Measurements from ENCODE around the gene LRMDA. TPM values are rescaled to one million over a fixed set of nuclear protein-coding genes. Genes with fewer than 3 reads are reported as not detected.

The LRMDA gene
- total RNA-seq, 1 donor from 2014 or later, result not detected

DNA sequence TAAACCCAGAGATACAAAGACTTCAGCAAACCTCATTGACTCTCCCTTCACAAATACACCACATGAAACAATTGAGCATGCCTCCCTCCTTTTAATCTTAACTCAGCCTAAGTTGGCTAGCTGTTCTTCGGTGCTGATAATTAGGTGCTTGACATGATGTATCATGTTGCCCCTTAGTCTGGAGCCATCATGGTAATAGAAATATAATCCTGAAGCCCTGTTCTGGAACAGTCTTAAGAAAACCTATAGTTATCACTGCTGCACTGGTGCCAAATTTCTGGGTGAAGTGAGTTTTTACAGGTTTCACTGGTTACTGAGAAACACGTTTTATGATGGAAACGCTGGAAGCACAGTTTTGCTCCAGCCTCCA, 306.1 kb downstream of the LRMDA start:
- ChIA-PET CTCF (no interaction called here), POLR2A (no interaction called here)
- no peaks in the 10 kb centered on the region for H3K27me3 Mint-ChIP-seq
- intact Hi-C loops (cut with micrococcal nuclease), result no loop called here
- H3K4me1 Mint-ChIP-seq, result no peaks in the 10 kb centered on the region
- DNase-seq, result no peak
- H3K36me3 Mint-ChIP-seq (ENCODE audit: low read depth), result no peaks in the 10 kb centered on the region
- no peak overlapping the region for H3K27ac Mint-ChIP-seq
- no peak overlapping the region for H3K4me3 Mint-ChIP-seq
- H3K9me3 Mint-ChIP-seq, result no peaks in the 10 kb centered on the region
- TF ChIP-seq, protein P1, sequence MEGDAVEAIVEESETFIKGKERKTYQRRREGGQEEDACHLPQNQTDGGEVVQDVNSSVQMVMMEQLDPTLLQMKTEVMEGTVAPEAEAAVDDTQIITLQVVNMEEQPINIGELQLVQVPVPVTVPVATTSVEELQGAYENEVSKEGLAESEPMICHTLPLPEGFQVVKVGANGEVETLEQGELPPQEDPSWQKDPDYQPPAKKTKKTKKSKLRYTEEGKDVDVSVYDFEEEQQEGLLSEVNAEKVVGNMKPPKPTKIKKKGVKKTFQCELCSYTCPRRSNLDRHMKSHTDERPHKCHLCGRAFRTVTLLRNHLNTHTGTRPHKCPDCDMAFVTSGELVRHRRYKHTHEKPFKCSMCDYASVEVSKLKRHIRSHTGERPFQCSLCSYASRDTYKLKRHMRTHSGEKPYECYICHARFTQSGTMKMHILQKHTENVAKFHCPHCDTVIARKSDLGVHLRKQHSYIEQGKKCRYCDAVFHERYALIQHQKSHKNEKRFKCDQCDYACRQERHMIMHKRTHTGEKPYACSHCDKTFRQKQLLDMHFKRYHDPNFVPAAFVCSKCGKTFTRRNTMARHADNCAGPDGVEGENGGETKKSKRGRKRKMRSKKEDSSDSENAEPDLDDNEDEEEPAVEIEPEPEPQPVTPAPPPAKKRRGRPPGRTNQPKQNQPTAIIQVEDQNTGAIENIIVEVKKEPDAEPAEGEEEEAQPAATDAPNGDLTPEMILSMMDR (IDR thresholded peaks at IDR 0.05), result no peak
- no peak for ATAC-seq (ENCODE audit: low read depth)

DNA sequence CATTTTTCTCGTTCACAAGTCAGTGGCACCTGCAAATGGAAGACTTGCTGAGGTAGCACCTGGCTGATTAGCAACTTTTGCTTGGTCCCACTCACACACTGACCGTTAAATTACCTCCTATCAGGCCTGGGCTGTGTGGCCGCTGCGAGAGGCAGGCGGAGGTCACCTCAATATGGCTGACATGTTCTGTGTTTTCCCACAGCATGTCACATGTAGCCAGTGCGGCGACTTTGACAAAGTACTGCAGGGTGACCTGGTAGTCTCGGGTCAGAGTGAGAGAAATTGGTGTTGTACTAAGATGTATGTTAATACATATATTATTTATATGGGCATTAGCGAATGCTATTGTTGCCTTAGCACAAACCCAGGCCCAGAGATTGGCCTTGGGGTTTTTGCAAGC, 307.5 kb downstream of the LRMDA start:
- intact Hi-C loops (cut with micrococcal nuclease), result no loop called here
- H3K27me3 Mint-ChIP-seq, result no peaks in the 10 kb centered on the region
- H3K4me3 Mint-ChIP-seq, result no peak overlapping the region
- no peaks in the 10 kb centered on the region for H3K9me3 Mint-ChIP-seq
- ChIA-PET POLR2A (no interaction called here), CTCF (no interaction called here)
- DNase-seq (no peak), ATAC-seq (ENCODE audit: low read depth) (no peak)
- H3K4me1 Mint-ChIP-seq, result no peaks in the 10 kb centered on the region
- TF ChIP-seq, protein P1 (IDR thresholded peaks at IDR 0.05), result no peak
- no peak overlapping the region for H3K27ac Mint-ChIP-seq
- H3K36me3 Mint-ChIP-seq (ENCODE audit: low read depth), result no peaks in the 10 kb centered on the region

DNA sequence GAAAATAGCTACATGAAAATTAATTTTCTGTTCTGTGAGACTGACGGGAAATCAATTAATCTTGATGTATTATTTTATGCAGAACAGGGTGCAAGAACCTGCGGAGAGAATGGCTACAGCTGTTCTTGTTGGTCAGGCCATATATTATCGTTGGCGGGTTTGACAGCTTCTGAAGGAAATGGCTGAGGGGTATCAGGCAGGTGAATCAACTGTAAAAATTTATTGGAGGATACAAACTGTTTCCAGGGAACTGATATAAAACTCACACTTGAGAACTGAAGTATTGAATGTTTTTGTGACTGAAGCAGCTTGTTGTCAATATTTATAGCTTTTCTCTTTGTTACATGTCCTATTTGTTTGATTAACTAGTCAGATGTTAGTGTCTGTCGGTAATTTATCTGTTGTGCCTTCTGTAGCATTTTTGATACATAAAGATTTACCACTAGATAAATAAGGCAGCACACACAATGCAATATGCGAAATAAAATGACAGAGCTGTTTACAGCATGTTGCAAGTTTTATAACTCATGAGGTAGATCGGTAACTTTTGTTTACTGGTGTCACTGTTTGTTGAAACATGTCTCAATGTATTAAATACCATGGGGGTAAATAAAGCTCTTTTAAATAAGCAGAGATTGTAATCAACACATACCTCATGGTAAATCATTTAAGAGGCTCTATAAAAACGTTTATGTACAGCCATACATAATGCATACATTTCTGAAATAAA, 308.2 kb downstream of the LRMDA start:
- ChIA-PET CTCF (no interaction called here), POLR2A (no interaction called here)
- intact Hi-C loops (cut with micrococcal nuclease), result no loop called here
- Mint-ChIP-seq H3K4me3 (no peak overlapping the region), H3K27me3 (no peaks in the 10 kb centered on the region), H3K36me3 (ENCODE audit: low read depth) (no peaks in the 10 kb centered on the region), H3K9me3 (no peaks in the 10 kb centered on the region), H3K4me1 (no peaks in the 10 kb centered on the region), H3K27ac (no peak overlapping the region)
- TF ChIP-seq, protein P1 (IDR thresholded peaks at IDR 0.05), result no peak
- ATAC-seq (ENCODE audit: low read depth) (no peak), DNase-seq (no peak)

DNA sequence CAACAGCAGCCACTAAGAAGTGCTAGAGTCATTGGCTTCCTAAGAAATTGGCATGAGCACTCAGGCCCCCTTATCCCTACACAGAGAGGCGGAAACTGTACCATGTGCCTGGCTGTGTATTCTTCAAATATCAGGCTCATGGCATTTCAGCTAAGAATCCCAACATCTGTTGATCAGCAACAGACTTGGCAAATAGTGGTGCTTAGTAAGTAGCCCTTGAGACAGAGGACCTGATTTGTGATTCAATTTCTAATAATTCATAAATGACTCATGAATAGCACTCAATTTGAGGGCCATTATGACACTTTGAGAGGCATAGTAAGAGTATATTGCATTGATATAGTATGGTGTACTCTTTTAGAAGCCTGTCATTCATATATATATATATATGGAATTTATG, 309.1 kb downstream of the LRMDA start:
- no peaks in the 10 kb centered on the region for H3K27me3 Mint-ChIP-seq
- no peak overlapping the region for H3K27ac Mint-ChIP-seq
- no peak for ATAC-seq (ENCODE audit: low read depth)
- no peaks in the 10 kb centered on the region for H3K4me1 Mint-ChIP-seq
- DNase-seq, result no peak
- TF ChIP-seq, protein P1 (IDR thresholded peaks at IDR 0.05), result no peak
- CTCF ChIA-PET, result no interaction called here
- intact Hi-C loops (cut with micrococcal nuclease), result no loop called here
- no peaks in the 10 kb centered on the region for H3K36me3 Mint-ChIP-seq (ENCODE audit: low read depth)
- H3K4me3 Mint-ChIP-seq, result no peak overlapping the region
- H3K9me3 Mint-ChIP-seq, result no peaks in the 10 kb centered on the region
- POLR2A ChIA-PET, result no interaction called here

DNA sequence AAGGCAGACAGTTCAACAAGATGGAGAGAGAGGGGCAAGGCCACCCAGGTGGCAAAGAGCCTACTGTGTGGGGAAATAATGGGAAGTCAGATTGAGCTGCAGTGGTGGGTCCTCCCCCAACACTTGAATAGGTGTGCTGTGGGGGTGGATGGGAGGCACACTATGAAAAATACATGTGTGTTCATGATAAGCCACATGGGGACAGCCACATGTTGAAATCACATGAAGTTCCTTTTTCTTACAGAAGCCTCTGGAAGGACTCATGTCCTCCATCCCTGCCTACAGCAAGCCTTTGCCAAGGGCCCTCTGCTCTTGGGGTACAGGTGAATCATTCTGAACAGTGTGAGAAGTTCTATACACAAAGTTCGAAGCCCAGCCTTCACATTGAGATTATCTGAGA, 310.9 kb downstream of the LRMDA start:
- TF ChIP-seq, protein P1 (IDR thresholded peaks at IDR 0.05), result no peak
- ChIA-PET CTCF (no interaction called here), POLR2A (no interaction called here)
- H3K4me1 Mint-ChIP-seq, result no peaks in the 10 kb centered on the region
- intact Hi-C loops (cut with micrococcal nuclease), result no loop called here
- H3K36me3 Mint-ChIP-seq (ENCODE audit: low read depth), result no peaks in the 10 kb centered on the region
- no peak overlapping the region for H3K4me3 Mint-ChIP-seq
- no peak for ATAC-seq (ENCODE audit: low read depth)
- no peak for DNase-seq
- H3K27ac Mint-ChIP-seq, result no peak overlapping the region
- no peaks in the 10 kb centered on the region for H3K9me3 Mint-ChIP-seq
- no peaks in the 10 kb centered on the region for H3K27me3 Mint-ChIP-seq

All from activated B cell treated with CpG ODN at 0.5 μM for 24 hours (primary cell).